Stimulated activated CD4-positive, alpha-beta T cell treated with anti-CD3 and anti-CD28 coated beads, Interleukin-15, amount 100 ng/mL, for 24 hours (primary cell): ENCODE data around the gene SAMSN1.
"Not testable (repeated sequence)": the region's sequence is repeated elsewhere in the genome, so short reads cannot be mapped to it uniquely, and the experiment has no call there.

Source experiments
- DNase-seq: peaks from one replicate; pipeline ENCODE4 v3.0.0-alpha.2; 2020

SAMSN1 gene

DNA sequence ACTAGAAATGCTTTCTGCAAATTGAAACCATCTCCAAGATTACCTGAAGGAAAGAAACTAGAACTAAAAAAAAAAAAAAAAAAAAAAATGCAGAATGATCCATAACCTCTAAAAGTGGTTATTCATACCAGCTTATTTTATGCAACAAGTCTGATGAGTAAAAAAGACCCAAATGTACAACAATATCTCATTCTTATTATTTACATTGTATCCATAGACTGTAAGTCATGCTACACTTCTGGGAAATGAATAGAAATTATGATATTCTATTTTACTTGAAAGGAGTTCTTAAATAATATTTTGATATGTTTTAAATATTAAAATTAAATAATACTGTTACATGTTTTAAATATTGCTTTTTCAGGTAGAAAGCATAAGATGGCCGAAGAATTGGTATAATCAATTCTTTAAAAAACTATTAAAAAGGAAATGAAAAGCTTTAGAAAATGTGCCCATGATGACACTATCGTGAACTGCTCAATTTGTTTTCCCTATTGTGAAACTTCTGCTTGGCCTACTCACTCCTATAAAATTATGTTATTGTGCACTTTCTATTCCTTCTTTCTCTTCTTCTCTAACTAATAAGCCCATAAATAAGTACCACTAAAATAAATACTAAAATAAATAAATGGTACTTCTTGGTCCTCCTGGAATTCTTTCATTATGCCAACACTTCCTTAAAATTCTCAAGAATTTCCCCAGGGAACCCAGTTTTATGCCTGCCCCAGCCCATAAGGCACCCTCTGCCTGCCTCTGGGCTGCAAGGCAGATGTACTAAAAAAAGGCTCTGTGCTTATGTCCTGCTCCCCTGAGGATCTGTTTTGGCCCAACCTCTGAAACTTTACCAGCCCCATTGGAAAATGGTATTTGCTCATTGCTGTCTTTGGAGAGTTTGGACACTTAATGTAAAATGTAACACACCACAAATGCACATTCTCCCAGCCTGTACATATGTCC is 18.1 kb downstream of the SAMSN1 start:
- DNase-seq, result no peak

DNA sequence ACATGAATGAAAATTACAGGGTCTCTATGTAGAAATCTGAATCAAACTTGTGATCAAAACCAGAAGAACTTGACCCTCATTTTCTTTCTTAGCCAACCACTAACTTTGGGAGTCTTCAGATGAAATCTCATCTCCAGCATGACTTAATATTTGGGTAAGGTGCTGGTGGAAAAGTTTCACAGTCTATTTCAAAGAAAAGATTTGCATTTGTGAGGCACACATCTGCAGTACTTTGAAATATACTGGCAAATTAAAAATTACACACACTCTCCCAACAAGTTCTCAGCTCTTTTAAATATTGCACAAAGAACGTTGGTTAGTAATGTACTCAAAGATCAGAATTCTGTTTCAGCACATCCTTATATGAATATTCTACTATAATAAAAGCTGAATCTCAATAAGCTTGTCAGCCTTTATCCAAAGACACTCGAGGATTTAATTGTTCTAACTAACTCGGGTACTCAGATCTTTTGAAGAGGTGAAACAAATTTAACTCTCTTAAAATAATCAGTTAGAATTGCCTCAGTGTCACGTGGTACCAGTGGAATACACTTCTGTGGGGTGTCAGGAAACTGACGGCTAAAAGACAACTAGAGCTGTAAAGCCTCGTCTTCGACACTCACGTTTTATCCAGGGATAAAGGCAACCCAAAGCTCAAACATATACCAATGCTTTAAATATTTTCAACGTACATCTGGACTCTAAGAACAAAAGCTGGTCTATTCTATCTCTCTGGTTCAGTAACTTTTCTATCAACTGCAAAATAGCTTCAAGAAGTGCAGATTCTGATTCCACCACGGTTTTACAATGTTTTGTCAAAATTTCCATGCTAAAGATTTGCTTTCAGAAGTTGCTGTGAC is 19.0 kb downstream of the SAMSN1 start:
- no peak for DNase-seq

DNA sequence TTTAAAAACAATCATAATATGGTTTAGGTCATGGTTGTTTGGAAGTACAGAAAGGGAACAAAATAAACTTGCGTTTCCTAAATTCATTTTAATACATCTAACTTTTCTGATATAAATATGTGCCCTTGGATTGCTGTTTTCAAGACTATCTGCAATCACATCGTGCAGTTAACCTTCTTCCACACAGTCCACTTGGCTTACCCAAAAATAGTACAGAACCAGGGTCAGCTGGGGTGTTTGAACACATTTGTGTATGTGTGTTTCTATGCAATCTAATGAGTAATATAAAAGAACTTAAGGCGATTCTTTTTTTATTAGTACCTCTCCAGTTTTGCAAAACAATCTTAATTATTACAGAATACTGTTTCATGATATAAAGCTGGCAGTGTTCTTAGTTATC is 19.9 kb downstream of the SAMSN1 start:
- no peak for DNase-seq

DNA sequence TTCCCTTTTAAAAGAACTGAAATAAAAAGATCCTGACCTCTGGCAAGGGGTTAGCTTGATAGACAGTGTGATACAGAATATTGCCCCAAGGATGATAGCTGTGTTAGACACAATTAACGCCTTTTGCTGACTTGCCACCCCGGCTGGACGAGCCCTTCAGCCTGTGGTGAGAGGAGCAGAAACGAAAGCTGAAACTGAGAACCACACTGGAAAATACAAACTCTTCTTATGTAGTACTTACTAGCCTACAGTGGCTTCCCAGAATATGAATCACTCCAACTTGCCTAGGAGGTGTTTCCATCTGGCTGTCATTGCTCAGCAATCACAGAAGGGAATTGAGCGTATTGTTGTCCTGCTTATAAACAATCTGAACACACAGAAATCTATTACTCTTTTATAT is 22.9 kb downstream of the SAMSN1 start:
- DNase-seq, result peak; percentile 70

DNA sequence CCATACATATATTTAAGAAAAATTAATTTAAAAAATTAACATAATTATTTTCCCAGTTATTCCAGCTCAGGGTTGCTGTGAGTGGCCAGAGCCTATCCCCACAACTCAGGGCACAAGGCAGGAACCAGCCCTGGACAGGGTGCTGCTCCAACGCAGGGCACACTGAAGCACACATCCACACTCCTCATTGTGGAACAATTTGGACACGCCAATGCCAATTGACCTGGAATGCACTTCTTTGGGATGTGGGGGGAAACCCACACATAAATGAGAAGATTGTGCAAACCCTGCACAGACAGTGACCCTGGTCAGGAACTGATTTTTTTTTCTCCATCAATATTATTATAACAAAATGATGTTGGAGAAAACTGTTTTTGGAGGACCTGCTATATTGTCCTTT is 23.4 kb downstream of the SAMSN1 start:
- DNase-seq, result no peak

DNA sequence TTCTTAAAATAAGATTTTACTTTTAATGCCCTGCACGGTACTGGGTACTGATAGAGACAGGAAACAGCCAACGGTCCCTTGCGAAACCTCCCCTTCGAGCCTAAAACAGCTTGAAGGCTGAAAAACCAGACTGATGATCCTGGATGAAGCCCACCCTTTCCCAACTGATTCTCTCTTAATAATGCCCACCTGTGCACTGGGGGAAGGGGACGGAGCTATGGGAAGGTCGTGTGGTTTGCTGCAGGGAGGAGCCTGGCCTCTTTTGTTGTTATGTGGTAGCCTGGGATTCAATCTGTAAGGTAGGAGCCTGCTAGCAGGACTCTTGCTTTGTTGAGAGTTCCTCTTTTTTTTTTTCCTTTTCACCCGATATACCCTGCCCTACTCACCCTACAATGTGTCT is 25.6 kb downstream of the SAMSN1 start:
- DNase-seq, result no peak

DNA sequence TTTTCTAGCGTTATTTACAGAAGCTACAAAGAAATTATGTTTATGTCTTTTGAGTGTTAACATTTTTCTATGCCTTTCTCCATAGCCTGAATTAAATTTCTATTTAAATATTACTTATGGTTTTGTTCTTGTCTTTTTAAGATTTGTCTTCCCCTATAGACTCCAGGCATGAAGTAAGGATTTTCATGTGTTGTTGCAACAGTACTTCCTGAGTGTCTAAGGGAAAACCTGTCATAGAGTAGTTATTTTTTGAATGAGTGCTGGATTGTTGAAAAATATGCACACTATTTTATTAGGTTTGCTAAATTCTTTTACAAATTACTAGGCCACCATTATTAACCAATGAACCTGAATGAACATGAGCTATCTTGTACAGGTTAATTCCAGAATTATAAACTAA is 27.1 kb downstream of the SAMSN1 start:
- DNase-seq, result no peak

DNA sequence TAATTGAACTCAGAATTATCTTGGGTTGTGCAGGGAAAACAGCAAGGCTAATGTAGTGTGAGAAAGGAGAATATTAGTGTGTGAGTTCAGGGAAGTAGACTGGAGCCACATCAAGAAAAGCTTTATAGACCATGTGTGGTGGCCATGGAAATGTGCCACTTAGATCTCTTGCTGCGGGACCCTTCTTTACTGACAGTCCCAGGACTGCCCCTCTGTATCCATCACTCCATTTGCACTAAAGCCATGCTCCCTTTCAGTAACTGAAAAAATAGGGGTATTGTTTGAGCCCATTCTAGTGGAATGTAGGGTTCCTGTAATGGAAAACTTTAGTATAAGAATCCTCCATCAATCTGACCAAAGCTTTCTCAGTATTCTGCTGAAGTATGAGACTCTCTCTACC is 32.3 kb downstream of the SAMSN1 start:
- no peak for DNase-seq

DNA sequence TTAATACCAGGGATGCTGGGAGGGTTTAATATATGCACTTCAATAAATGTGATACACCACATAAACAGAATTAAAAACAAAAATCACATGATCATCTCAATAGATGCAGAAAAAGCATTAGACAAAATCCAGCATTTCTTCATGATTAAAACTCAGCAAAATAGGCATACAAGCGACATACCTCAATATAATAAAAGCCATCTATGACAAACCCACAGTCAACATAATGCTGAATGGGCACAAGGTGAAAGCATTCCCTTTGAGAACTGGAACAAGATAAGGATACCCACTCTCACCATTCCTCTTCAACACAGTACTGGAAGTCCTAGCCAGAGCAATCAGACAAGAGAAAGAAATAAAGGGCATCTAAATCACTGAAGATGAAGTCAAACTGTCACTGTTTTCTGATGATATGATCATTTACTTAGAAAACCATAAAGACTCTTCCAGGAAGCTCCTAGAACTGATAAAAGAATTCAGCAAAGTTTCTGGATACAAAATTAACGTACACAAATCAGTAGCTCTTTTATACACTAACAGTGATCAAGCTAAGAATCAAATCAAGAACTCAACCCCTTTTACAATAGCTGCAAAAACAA is 39.2 kb downstream of the SAMSN1 start:
- not testable (repeated sequence) for DNase-seq

DNA sequence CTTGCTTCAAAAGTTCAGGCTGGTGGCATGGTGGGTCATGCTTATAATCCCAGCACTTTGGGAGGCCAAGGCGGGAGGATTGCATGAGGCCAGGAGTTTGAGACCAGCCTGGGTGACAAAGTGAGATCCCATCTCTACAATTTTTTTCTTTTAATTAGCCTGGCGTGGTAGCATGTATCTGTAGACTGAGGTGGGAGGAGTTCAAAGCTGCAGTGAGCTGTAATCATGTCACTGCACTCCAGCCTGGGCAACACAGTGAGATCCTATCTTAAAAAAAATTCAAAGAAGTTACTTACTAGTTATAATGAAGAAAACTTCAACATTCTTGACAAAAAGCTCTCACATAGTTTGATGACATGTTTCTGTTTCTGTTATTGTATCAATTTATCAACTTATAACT is 45.2 kb downstream of the SAMSN1 start:
- no peak for DNase-seq

DNA sequence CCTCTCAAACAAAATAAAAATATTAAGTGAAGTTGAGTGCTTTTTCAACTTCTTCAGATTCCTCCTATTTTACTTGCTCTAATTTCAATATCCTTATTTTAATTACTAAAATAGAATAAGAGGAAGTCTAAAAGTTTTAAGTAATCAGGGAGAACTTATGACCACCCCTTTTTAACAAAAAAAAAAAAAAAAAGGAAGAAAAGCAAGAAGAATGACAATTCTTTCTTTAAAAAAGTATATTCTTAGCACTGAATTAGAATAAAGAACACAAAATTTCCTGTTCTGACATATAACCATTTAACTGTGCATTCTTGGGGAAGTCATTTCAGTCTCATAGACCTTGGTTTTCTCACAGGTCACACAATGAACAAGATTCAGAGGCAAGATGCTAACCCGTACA is 46.8 kb downstream of the SAMSN1 start:
- no peak for DNase-seq

DNA sequence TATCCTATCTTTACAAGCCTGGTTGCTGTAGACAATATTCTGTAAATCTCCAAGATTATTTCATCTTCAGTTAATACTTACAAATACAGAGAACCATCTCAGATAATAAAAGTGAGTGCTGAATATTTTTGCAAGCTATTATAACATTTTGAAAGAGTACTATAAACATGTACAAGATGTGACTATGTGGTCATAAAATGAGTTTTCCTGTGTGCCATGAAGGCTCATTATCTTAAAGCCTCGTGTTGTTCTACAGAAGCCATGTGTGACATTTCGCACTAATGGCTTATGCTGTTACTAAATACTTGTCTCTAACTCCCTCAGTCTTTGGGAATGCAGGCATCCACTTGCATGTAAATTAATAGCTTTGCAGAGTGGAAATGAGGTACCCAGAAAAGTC is 48.3 kb downstream of the SAMSN1 start:
- DNase-seq, result no peak

DNA sequence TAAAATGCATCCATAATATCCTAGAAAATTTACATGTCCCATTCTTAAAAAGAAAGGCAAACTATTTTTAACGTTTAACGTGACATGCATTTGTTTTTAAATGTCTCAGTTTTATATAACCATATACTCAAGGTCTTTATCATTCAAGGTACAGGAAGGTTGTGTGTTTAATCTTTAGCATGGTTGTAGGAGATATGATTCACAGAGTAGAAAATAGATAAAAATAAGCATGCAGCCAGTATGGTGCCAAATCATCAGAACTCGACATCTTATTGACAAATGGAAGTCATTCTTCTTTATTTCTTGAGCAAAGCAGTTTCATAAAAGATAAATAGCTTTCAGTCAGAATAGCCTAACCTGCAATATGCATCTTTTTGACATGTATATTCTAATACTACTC is 51.0 kb downstream of the SAMSN1 start:
- DNase-seq, result no peak

DNA sequence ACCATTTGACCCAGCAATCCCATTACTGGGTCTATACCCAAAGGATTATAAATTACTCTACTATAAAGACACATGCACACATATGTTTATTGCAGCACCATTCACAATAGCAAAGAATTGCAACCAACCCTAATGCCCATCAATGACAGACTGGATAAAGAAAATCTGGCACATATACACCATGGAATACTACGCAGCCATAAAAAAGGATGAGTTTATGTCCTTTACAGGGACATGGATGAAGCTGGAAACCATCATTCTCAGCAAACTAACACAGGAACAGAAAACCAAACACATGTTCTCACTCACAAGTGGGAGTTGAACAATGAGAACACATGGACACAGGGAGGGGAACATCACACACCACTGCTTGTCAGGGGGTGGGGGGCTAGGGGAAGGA is 51.9 kb downstream of the SAMSN1 start:
- not testable (repeated sequence) for DNase-seq

DNA sequence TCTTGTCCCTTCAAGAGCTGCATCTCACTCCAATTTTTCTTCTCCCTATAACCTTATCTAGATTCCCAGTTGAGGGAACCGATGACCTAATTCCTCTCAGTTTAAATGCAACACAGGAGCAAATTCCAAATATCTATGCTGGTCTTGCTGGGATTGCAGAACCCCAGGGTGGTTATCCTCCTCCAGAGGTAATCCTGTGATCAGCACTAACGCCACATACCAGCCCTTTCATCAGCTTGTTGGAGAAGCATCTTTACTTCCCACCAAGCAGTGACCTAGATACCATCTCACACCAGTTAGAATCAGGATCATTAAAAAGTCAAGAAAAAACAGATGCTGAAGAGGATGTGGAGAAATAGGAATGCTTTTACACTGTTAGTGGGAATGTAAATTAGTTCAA is 52.4 kb downstream of the SAMSN1 start:
- no peak for DNase-seq

DNA sequence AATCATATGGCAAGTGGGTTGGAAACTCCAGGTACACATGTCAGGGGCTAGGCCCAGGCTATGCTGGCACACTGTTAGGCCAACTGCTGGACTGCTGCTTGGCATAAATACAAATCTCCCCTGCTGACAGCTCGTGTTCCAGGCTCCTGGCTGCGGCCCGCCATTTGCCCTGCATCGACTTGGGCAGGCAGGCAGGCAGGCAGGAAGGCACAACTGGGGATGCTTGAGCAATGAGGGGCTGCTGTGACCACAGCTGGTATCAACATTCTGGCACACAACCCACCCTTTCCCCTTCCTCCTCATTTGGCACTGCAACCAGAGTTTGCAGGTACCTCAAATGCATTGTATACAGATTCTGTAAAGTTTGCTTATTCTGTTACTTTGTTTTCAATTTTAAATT is 53.2 kb downstream of the SAMSN1 start:
- DNase-seq, result no peak

DNA sequence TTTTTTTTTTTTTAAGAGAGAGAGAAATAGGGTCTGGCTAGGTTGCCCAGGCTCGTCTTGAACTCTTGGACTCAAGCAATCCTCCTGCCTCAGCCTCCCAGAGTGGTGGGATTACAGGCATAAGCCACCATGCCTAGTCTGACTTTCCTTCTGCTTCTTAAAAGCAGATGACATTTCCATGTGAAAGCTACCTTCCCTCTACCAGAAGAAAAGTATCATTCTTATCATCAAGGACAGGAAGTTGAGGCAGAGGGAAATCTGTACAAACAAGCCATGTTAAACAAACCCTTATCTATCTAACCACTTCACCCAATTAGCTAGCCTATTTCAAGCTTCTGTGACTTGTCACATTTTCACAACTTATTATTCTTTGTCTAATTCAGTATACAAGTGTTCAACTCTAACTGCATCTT is 54.8 kb downstream of the SAMSN1 start:
- DNase-seq, result no peak

DNA sequence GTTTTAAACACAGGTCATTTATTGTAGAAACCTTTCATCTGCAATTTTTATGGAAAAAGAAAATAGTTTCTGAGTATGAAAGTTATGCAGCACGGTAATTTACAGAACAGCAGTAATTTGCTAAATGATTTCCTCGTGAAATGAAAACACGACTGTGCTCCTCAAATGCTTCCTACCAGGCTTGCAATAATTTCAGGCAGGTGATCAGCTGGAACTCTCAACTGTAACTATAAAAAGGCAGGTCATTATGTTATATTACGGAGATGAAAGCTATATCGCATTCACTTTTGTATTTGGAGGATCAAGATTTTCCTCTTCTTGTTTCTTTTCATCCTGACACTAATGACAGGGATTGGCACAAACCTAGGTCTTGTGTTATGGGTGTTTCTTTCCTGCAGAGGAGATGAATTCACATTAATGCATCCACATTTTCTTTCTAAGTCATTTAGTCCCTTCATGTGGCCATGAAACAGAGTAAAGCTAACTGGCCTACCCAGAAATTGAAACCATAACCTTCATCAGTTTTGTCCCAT is 57.4 kb downstream of the SAMSN1 start:
- DNase-seq, result no peak

DNA sequence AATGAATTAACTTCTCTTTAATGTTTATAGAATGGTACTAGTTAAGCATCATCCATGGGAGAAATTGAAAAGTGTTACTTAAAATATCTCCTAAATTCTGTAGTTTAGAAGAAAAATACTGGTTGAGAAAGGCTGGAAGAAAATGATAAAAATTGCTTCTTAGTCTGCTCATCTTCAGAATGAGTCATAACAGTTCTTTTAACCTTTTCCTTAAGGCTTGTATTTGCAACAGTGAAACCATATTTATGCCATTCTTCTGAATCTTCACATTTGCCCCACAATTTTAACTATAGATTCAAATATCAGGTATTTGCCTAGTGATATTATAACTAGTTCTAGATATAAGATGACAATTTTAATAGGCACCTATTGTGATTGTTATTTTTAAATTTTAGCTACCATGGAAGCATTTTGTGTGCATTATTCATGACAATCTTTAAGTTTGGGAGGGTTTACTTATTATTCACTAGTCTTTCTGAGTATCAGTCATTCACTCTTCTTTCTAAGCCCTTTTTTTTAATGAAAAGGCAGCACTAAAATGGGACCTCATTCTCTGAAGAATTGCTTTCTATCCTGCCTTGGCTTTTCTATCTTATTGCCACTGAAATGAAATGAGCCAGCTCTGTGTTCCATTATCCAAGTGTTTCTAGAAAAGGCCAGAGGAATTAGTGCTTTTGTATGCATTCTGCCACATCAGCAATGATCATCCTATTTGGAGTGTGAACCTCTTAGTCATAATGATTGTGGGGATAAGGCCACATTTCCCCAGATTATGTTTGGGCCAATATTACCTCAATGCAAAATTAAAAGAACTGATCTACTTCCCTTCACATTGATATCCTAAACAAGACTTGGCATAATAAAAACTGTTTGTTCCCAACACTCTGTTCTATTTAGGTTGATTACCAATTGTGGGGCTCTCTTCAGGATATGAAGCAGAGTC is 58.4 kb downstream of the SAMSN1 start:
- no peak for DNase-seq

DNA sequence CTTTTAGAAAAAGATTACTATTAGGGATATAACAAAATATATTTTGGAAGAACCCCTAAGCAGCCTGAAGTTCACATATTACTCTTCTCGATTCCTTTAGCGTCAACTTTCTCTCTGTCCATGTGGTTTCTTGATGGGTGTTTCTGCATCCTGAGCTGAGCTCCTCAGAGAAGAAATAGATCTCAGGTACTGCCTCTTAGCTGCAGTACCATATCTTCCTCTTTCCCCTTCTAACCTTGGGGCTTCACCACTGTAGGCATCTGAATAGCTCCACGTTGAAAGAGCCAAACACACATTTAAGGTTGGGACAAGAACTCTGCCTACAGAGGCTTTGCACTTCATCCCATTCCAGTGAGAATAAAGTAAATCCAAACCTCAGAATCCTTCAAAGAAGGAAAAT is 59.2 kb downstream of the SAMSN1 start:
- DNase-seq, result no peak

DNA sequence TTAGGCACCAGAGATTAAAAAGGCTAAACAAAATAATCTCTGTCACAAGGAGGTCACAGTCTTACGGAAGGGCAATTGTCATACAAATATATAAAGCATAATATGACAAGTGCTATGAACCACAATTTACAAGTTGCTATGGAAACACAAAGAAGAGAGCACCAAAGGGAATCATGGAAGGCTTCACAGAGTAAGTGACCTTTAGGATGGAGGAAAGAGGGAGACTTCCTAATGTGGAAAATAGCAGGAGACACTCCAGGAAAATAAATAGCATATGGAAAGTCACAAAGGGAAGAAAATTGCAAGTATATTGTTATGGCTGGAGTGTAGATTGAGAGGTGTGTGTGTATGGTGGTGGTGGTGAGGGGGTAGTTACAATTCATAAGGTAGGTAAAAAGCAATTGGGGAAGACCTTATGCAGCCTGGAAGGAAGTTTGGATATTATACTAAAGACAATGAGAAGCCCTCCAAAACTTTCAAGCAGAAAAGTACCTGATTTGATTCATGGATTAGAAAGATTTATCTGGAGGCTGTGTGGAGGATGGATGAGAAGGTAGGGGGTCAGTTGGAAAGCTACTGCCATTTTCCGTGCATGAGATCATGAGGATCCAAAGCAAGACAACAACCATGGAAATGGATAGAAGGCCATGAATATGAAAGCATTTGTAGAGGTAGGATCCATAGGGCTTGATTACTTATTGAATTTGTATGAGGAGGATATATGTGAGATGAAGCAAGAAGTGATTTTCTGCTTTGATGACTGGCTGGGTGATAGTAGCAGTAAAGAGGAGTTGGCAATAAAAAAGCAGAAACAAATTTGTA is 61.7 kb downstream of the SAMSN1 start:
- DNase-seq, result no peak
